NCI-H510A treated with DMSO at 0.1 percent for 48 hours (cell line): ENCODE data around the gene ADAM22.

Source experiments
- DNase-seq: peaks from one replicate; lab custom pipeline; 2025; lab: John Stamatoyannopoulos, UW

The ADAM22 gene

DNA sequence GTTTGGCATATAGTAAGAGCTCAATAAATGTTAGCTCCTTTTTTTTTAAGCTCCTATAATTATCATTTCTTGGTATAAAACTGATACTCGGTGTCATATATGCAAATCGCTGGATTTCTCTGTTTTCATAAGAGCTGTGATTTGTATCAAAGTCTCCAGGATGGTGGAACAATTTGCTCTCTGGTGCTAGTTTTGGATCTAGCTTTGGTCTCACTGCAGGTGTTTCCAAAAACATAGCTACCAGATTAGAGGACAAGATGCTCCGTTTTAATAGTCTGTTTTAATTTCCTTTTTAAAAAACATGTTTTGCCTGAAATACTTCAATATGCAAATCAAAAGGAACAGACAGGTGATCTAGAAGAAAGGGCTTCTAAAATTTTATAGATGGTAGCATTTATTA lies 25.3 kb downstream of the ADAM22 start:
- DNase-seq: no peak

GRCh38 chr7:87960239-87960638 lies 26.2 kb downstream of the ADAM22 start:
- DNase-seq: no peak

DNA sequence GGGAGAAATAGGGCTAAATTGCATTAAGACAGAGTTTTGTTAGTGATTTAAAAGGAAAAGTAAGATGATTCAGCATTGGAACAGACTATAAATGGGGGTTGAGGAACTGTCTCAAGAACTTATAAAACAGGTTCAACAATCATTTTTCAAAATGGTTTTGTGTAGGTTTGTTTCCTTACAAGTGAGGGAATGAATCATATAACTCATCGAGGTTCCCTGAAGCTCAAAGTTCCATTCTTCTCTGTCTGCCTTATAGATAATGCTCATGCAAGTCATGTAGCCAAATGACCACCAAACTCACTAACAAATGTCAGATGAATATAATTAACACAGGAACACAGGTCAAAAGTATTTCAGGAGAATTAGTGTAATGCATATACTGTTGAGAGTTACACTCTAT lies 27.7 kb downstream of the ADAM22 start:
- DNase-seq: no peak

- DNase-seq: no peak
These were observed 32.2 kb downstream of the ADAM22 start for GRCh38 chr7:87966271-87966670.

- DNase-seq: no peak
These were observed 34.0 kb downstream of the ADAM22 start for GRCh38 chr7:87968021-87968420.

- no peak for DNase-seq
These were observed 48.1 kb downstream of the ADAM22 start for GRCh38 chr7:87982116-87982515.

GRCh38 chr7:87984088-87984487 lies 50.0 kb downstream of the ADAM22 start:
- DNase-seq: no peak

- no peak for DNase-seq
These were observed 59.2 kb downstream of the ADAM22 start for GRCh38 chr7:87993269-87993668.

- DNase-seq: no peak
These were observed 65.2 kb downstream of the ADAM22 start for GRCh38 chr7:87999261-87999660.

GRCh38 chr7:88001744-88002530 lies 67.9 kb downstream of the ADAM22 start:
- no peak for DNase-seq

DNA sequence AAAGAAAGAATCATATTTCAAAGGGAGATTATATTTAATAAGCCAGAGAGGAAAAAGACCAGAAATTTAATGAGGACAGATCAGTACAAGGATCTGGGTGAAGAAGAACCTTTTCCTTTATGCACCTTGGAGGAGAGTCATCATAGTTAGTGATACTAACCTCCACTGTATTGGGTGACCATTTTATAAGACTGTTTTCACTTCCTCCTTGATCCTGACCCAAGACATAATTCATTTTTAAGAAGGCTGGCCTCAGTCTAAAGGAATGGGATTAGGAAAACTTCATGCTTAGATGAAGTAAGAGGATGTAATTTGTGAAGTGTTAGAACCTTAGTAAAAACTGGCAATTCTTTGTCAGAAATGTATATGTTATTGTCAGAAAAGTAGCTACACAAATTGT lies 68.6 kb downstream of the ADAM22 start:
- DNase-seq: no peak

DNA sequence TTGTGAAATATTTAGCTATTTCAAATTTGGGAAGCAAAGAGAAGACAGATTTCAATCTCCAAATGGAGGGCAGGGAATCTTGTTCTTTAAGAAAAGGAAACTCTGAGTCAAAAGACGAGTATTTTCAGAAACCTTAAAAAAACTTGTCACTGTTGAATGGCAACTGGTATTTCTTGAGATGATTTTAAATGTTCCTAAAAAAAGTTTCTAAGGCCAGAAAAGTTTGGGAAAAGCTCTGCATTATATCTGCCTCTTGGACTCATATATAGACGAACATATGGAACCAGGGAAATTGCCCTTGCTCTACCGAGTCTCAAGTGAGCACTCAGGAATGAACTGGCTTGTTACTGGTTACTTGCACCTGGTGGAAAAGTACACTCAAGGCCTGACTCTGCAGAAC lies 69.5 kb downstream of the ADAM22 start:
- DNase-seq: peak; percentile 5

- no peak for DNase-seq
These were observed 71.1 kb downstream of the ADAM22 start for GRCh38 chr7:88005191-88005590.

- no peak for DNase-seq
These were observed 75.6 kb downstream of the ADAM22 start for GRCh38 chr7:88009651-88010050.

DNA sequence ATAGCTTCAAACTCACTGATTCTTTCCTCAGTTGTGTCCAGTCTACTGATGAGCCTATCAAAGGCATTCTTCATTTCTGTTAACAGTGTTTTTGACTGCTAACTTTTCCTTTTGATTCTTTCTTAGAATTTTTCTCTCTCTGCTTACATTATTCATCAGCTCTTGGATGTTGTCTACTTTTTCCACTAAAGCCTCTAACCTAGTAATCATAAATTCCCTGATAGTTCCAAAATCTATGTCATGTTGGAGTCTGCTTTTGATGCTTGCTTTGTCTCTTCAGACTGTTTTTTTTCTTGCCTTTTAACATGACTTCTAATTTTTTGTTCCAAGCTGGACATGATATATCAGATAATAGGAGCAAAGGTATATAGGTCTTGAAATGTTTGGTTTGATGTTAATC lies 78.0 kb downstream of the ADAM22 start:
- DNase-seq: no peak

- no peak for DNase-seq
These were observed 79.9 kb downstream of the ADAM22 start for GRCh38 chr7:88013981-88014380.

DNA sequence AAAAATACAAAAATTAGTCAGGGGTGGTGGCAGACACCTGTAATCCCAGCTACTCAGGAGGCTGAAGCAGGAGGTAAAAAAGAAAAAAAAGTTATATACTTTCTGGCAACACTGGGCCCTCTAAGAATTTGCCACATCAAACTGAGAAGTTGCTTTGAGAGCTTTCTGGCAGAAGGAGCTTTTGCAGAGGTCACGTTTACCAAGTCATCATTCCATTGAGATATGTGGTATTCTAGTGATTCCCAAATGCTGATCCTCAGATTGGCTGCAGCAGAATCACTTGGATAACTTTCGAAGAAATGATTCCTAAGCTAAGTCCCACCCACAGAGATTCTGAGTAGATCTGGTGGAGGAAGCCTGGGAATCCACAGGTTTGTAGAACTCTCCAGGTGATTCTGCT lies 80.5 kb downstream of the ADAM22 start:
- no peak for DNase-seq

DNA sequence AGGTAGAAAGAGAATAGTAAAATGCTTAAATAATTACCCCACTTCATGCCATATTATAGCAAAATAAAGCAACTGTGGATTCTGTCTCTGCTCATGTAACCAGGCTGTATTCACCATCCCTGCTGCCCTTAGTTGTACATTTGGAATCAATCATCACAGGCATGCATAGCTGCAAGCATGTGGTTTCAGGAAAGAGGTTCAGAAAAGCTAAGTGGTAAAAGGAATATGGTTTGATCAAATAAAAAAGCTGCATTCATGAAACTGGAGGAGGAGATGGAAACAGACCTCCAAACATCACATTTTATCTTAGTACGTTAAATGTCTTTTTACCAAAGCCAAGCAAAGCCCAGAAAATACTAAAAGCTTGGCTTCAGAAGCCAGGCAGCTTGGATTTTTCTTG lies 81.3 kb downstream of the ADAM22 start:
- DNase-seq: no peak

DNA sequence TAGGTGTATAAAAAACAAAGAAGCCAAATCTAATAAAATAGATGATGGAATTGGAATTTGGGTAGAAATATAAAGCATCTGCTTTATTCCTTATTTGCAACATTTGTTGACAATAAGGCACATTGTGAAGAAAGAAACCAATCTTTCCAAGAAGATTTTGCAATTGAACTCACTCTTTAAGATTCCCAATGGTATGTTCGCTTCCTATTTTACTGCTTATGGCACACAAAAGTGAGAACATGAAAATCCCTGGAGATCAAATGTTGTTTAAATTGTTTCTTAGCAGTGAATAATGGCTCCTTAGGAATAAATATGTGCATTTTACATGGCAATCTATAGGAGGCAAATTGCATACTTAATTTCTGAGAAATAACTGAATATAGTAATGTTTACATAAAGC lies 84.5 kb downstream of the ADAM22 start:
- no peak for DNase-seq

DNA sequence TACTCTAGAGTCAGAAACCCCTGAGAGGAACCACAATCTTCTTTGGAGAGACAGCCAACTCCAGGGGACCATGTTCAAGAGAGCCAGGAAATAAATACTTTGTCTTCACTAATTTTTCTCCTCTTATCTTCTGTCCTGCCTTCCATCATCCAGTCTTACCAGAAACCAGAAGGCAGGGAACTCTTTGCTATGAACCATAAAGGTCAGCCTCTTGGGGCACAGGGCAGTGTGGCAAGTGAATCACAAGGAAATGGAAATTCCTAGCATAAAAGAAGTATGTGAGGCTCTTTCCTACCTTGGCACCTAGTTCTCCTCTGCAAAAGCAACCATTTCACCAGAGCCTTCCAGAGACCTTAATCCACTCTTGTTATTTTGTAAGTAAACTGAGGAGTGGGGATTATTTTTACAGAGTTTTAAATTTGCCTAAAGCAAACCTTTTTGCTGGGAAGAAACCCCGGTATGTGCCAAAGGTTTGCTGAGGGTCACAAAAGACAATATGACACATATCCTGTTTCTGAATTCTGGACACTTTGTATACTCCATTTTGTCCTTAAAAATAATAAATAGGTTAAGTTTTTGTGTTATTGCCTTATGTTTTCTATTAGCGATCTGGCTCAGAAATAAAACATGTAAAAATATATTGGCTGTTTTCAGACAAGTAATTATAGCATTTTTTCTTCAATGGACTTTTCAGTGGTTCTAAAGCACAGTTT lies 87.1 kb downstream of the ADAM22 start:
- DNase-seq: no peak

GRCh38 chr7:88027724-88028123 lies 93.7 kb downstream of the ADAM22 start:
- no peak for DNase-seq

DNA sequence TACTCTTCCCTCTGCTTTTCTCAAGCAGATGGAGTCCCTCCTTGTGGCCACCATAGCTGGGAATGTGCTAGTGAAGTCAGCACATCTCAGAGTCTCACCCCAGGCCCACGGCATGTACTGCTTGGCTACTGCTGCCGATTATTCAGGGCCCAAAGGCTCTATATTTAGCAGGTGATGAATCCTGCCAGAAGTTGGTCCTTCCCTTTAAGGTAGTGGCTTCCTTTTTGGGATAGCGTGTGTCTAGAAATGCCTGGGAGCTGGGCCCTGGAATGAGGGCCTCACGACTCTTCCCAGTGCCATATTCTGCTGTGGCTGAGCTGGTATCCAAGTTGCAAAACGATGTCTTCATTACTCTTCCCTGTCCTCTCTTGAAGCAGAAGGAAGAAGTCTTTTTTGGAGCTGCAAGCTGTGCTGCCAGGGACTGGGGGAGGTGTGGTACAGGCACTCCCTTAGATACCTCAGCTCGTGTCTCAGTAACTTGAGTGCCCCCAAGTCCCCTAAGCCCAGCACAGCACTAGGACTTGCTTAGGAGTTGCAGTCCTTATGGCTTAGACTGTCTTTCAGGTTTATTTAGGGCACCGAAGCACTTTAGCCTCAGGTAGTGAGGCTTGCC lies 100.1 kb downstream of the ADAM22 start:
- no peak for DNase-seq

DNA sequence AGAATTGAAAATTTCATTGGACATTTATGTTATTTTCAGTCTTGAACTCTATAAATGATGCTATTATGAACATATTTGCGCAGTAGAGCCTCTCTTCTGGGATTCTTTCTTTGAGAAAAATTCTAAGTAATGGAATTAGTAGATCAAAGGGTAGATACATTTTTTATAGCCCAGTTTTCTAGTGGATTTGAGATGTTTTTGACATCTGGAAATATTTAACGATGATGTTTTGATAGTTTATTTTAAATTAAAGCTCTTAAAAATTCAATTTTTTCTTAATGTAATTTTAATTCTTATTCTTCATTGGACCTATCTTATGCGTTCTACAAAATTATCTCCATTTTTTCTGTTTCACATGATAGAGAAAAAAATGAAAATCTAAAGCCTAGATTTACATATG lies 103.0 kb downstream of the ADAM22 start:
- no peak for DNase-seq
